HG02763 (cell line): ENCODE results near the gene UBE3A.

Experiments
- ATAC-seq: cut with Tn5 transposase; IDR thresholded peaks from one replicate; pipeline ENCODE4 v1.9.1; 2021; ENCODE audit warnings: mild to moderate bottlenecking, moderate library complexity; ENCODE audit not compliant: unreplicated experiment

Gene UBE3A

DNA sequence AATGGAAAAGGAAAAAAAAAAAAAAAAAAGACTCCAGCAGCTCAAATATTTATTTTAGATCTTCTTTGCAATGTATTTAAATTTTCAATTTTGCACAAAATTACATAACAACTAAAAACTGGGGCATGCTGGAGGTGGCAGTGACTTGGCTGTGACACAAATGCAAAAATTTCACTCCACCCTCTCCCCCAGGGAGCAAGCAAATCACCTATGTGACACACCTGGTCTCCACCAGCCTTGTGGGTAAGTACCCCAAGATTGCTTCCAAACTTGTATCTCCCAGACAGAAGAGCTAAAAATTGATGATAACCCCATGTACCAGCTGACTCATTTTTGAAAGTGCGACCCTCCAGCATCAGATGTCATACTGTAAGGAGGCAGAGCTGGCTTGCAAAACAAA lies 32.0 kb downstream of the UBE3A start:
- no peak for ATAC-seq

DNA sequence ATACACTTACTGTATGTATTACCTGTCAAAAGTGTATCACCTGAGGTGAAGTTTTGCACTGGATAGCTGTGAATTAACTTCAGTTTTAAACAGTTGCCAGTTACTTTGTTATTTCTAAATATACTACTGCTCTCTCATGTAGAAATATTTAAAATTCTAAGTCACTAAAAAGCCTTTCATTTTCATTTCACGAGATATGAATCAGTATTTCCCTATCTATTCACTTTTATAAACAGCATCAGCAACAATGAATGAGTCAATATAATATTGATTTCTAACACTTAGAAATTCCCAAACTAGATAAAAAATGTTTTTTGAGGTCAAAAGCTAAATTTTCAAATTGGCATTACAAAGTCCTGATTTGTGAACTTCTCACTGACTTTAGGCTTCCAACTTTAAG lies 32.6 kb downstream of the UBE3A start:
- ATAC-seq, result no peak

DNA sequence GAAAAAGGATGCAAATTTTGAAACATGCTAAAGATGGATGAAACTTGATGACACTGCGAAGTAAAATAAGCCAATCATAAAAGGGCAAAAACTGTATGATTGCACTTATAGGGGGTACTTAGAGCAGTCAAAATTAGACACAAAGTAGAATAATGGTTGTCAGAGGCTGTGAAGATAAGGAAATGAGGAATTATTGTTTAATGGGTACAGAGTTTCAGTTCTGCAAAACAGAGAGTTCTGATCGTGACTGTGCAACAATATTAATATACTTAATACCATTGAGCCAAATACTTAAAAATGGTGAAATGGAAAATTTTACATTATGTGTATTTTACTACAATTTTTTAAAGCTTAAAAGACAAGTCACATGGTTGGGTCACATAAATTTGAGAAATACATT lies 35.1 kb downstream of the UBE3A start:
- no peak for ATAC-seq

DNA sequence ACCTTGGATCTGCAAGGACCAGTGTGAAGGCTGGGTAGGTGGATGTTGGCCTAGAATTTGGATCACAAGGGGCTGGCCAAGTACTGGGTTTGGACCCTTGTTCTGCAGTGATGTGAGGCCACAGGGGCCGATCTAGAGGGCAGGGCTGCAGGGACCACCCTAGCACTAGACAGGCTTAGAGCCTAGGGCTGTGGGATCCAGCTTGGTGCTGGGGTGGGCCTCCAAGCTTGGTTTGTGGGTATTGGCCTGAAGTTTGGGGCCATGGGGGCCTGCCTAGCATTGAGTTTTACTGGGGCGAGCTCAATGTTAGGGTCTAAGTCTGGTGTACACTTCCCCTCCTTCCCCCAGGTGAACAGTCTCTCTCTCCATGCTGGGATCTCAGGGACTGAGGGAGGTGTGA lies 36.5 kb downstream of the UBE3A start:
- ATAC-seq, result no peak

DNA sequence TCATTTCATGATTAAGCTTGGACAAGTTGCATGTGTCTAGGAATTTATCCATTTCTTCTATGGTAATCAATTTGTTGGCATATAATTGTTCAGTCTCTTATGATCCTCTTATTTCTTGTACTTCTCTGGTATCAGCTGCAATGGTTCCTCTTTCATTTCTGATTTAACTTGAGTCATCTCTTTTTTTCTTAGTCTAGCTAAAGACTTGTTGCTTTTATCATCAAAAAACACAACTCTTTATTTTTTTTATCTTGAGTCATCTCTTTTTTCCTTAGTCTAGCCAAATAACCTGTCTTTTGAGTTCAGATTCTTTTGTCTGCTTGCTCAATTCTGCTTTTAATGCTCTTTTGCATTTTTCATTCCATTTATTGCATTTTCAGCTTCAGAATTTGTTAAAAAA lies 37.3 kb downstream of the UBE3A start:
- no peak for ATAC-seq

DNA sequence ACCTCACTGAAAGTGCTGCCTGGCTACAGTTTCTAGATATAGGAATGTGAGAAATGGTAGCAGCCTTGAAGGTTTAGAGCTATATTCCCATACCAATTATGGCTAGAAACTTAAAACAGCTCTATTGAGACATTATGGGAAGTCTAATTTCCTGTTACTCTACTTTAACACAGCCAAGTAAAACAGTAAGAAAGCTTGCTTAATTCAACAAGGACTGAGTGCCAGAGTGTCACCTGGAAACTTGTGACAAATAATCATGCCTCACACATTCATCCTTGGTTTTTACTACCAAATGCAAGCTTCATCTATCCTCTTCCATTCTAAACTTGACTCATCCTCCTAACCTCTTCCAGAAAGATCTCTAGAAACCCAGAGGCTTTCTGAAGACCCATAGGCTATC lies 41.7 kb downstream of the UBE3A start:
- no peak for ATAC-seq

DNA sequence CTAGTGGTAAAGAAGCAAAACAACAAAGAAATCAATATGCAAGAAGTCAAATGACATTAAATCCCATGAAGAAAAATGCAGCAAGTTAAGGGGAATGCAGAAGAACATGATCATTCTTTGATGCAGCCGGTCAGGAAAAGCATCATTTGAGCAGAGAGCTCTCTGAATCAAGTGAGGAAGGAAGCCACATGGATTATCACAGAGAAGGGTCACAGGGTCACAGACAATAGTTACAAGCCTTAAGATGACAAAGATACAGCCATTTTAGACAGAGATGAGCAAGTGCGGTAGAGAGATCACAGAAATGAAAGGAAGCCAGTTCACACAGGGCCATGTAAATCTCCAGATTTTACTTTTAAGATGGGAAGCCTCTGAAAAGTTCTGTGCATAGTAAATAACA lies 43.9 kb downstream of the UBE3A start:
- no peak for ATAC-seq

DNA sequence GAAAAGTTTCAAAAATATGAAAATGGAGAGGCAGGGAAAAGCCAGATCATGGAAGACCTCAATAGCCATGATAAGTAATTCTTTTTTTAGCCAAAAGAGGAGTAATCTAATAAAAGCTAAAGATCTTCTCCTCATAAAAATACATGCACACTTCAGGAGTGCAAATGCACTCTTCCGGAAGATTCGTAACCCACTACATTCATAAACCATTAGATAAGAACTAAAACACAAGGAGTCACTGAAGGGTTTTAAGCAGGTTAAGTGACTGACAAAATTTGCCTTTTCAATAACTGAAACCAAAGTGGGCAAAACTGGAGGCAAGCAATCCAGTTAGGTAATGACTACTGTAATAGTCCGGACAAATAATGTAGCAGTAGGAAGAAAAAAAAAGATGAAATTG lies 46.0 kb downstream of the UBE3A start:
- no peak for ATAC-seq

DNA sequence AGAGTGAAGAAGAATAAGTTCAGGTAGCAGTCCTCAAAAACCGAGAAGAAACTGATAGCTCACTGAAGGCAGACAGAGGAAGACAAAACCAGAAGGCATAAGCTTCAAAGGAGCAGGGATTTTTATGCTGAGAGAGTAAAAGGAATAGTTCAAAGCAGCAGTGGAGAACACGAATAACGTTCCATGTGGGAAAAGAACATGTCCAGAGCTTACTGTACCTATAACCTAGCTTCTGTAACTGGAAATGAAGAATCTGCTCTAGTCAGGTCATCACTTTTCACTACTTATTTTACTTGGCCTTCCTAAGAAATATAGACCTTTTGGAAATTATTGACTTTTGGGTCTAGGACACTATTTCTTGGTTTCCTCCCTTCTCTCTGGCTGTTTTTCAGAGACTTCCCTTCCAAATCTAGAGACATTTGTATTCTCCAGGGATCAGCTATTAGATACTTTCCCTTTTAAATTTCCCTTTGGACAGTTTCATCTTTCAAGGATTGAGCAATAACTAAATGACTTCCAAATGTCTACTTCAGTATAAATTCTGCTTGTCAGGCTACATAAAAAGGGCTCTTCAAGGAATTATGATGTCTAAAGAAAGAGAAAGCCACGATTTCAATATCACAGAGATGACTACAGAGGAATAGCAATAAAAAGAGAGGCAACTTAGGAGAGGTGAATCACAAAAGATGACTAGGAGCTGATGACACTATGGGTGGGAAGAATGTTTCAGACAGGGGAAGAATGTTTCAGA lies 46.7 kb downstream of the UBE3A start:
- no peak for ATAC-seq

DNA sequence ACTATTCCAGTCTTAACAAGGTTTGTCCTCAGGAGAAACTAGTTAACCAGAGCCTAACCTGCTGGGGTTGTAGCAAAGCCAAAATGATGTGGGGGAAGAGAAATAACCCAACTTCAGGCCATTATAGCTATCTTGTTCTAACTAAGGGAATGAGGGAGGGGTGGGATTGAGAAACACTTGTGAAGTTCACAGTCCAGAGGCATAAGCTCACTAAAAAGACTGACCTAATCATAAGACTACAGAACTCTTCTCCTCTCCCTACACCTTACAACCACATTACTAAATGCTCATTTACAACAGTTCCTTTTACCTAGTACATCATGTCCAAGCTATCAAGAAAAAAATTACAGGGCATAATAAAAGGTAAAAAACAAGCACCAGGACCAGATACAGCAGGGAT lies 52.8 kb downstream of the UBE3A start:
- ATAC-seq, result no peak

DNA sequence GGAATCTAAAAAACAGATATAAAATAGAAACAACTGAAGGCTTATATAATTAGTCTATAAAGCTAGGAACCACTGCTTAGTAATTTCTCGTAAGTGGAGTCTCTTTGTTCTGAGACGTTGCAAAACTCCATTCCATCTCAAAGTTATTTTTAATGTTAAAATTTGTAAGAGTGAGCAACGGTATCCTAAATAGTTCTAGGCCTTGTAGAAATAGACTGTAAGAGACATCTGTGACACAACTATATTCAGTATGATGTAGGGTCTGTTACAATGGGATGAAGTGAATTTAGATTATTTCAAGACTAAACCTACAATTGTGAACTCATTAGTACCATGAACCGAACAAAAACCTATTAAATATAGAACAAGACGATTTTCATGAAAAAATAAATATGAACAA lies 57.2 kb downstream of the UBE3A start:
- no peak for ATAC-seq

DNA sequence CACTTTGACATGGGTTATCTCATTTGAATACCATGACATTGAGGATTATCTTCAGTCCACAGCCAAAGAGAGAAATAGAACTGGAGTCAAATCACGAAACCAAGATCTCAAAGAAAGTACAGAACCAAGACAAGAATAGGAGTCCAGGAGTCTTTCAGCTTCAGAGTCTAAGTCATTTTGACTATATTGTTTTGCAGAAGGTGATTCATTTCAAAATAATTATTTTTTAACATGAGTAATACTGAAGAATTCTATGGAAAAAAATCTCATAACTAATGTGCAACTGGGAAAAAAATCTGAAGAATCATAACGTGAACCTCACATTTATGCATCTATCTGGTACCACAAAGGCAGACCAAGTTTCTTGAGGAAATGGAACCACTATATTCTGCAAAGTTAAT lies 60.3 kb downstream of the UBE3A start:
- ATAC-seq, result no peak

DNA sequence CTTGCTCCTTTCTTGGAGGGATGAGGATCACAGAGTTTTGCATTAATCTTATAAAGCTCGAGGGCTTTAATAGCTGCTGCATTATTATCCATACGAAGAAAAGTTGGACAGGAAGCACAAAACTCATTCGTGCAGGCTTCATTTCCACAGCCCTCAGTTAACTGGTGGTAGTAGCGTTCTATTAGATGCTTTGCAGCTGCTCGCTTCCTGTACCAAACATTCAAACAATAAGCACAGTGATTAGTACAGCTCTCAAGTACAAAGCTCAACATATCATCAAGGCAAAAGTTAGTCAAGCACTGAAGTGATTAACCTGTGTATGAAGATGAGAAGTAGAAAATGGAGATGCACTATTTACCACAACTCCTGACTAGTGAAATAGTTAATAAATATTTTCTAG lies 63.3 kb downstream of the UBE3A start:
- no peak for ATAC-seq

DNA sequence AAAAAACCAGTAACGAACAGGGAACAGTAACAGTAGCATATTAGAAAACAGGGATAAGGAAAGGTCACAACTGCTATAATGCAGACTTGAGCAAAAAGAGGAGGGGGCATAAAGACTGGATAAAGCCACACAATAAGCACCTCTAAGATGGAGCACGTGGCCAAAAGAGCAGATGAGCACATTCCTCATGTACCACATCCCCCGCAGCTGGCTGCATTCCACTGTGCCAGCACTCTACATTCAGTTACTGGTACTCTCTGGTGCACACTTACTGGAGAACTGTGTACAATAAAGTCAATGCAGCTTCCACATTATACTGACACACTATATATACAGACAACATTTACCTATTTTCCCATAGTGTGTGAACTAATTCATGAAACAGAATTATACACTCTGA lies 64.7 kb downstream of the UBE3A start:
- ATAC-seq, result no peak

DNA sequence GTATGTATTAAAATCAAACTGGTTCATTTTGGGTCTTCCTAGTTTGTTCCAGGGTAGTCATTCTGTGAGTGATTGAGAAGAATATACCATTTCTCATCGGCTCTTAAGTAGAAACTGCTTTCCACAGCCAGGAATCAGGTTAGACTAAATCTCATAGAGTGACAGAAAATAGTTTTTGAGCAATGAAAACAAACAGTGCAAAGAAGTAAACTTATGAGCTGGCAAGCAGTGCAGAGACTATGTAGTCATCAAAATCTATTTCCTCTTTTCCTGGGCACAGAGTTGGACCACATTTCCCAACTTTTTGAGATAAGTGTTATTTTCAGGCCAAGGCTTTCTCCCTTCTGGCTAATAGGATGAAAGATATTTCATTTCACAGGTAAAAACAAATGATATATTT lies 66.5 kb downstream of the UBE3A start:
- ATAC-seq, result no peak

DNA sequence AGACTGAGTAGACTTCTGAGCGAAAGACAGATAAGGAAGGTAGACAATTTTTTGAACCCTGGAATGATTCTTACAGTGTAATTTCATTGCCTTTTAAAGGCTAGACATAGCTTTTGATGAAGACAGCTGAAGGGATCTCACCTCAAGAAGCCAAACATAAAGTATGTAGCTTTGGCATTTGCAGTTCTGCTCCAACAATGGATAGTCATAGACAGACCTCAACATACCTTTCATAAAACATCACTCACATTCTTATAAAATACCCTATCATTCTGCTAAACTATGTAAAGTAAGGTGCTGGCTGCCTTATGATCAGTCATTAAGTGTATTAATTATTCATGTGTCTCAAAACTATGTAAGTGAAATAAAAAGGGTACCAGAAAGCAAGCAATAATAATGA lies 70.0 kb downstream of the UBE3A start:
- no peak for ATAC-seq

DNA sequence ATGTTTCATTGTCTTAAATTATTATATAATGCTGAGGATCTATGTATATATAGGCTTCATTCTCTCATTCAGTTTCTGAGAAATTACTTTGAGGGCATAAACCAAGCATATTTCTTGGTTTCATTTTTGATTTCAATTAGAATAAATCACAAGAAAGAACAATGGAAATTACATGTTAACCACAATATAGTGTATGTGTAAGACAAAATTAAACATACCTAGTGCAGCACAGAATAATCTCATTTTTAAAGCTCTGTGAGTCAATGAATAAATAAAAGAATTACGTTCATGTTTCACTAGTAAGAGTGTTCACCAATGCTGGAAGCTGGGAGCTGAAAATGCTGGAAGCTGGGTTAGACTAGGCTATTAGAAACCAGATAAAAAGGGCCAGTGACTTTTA lies 72.8 kb downstream of the UBE3A start:
- ATAC-seq, result no peak

DNA sequence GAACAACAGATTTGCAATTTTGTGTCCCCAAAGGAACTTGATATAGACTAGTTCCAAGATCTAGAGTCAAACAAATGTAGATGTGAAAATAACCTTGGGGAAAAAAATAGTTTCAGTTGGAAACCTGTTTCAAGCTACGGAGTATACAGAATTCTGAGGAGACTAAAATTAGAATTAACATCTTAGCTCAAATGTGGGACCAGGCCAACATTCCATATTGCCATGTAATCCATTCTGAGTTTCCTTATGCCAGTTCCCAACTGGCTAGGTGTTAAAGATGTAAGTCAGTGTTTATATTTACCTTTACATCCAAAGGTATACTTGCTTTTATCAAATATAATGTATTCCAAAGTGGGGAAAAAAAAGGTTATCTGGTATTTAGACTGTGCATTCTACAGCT lies 76.3 kb downstream of the UBE3A start:
- no peak for ATAC-seq

DNA sequence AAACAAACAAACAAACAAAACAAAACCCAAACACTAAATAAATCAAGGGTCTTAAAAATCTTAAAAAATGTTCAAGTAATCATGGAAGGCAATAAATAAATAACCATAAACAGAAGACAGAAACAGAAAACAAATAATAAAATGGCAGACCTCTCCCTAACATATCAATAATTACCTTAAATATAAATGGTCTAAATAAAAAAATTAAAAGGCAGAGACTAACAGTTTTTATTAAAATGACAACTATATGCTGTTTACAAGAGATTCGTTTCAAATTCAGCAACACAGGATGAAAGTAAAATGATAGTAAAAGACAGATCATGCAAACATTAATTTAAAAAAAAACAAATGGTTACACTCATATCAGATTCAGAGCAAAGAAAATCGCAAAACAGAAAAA lies 91.1 kb downstream of the UBE3A start:
- ATAC-seq, result no peak

DNA sequence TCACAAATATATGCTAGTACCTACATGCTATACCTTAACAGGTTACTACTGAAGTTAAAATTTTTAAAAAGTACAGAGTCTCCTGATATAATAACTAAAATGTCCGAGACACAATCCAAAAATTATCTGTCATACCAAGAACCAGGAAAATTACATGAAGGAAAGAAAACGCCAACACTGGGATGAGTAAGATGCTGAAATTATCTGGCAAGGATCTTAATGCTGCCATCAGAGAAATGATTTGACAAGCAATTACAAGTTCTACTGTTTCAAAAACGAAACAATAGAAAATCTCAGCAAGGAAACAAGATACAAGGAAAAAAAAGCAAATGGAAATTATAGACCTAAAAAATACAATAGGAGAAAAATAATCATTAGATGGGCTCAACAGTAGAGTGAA lies 92.5 kb downstream of the UBE3A start:
- no peak for ATAC-seq

DNA sequence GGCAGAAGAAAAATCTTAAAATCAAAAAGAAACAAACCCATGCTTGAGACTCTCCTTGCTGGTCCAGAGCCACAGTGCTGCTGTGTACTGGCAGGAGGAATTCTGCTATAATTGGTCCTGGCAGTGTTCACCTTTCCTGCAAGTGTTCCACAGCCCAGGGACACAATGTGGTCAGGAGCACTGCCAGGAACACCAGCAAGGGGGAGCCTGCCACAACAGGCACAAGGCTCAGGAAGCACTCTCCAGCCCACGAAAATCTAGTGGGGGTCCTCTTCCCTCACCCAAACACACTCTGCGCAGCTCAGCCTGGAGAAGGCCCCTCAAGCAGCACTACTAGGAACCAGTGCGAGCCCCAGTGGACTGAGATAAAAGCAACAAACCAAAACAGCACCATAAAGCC lies 92.9 kb downstream of the UBE3A start:
- ATAC-seq, result no peak

DNA sequence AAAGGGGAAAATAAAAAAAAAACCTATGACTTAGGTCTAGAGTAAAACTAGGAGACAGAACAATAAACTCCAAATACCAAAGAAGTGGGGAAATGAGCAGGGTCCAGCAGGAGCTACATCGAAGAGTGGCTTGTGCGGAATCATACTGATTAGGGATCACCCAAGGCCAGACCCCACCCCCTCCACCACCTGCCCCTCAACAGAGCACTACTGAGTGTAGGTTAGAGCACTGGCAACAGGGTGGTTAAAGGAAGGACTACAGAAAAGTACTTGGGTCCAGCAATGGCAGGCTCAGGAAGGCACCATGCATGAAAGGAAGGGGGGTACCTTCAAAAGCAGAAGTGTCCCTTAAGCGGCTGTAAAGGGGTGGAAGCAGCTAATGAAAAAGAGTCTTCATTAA lies 96.2 kb downstream of the UBE3A start:
- ATAC-seq, result no peak

DNA sequence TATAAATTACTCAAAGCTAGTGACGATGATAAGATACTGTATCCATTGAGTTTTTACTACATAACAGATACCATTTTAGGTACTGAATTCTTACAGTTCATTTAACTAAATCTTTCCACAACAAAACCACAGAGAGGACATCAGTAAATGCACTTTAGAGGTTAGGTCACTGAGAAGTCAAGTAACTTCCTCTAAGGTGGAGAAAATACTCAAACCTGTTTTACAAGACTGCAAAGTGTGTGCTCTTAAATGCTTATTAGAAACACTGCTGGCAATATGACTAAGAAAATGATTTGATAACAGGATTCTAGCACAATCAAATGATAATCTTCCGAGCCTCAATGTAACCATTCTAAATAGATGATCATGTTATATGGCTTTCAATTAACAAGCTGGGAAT lies 99.4 kb downstream of the UBE3A start:
- no peak for ATAC-seq
